NCI-H146 treated with DMSO at 0.1 percent for 48 hours (cell line): ENCODE data around the gene OR2AE1.

Experiments
- DNase-seq: peaks from one replicate; lab custom pipeline; 2025; ENCODE audit not compliant: unreplicated experiment; lab: John Stamatoyannopoulos, UW

Gene OR2AE1

GRCh38 chr7:99860281-99861127, 16.3 kb downstream of the OR2AE1 start:
- no peak for DNase-seq

- no peak for DNase-seq
Observed at GRCh38 chr7:99855236-99855635, 21.6 kb downstream of the OR2AE1 start.

DNA sequence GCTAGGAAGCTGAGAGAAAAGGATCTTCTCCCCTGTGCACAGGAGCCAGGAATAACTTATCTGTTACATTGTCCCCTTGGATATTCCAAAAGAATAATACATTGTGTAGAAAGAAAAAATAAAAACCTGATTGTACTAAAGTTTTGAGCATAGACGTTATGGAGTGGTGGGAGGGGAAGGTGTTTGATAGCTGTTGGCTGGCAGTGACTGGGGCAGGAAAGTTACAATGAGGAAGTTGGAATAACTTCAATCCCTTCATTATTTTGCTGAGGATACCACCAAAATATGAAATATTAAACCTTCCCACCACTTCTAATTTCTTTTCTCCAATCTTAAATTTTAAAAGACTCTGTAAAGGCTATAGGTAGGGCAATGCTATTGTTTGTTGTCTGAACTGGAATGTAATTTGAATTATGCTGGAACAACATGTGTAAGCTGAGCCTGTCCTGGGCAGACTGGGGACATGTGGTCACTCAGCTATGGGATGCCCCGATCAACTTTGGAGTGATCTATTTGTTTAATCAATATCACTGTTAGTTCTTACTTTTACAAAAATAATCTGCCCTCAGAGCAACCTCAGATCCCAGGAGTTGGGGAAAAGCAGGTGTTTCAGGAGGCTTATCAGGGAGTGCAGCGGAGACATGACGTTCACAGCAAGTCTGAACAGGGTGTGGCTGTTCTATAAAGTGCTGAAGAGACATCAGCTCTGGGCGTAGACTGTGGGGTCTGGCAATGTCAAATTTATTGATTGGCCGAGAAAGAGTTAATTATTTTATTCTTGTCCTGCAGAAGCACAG, 28.2 kb downstream of the OR2AE1 start:
- DNase-seq, result no peak

DNA sequence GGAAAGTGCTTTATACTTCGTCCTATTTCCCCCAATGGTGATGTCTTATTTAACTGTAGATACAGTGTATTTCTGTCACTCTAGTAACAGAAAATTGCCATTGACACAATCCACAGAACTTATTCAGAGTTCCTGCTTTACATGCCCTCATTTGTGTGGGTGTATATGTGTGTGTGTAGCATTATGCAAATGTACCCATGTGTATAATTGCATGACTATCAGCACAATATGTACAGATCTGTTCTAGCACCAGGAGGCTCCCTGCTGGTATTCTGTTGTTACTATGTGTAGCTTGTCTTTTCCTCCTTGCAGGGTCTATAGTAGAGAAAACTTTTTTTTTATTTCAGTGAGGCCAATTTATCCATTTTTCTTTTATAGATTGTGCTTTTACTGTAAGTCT, 32.5 kb downstream of the OR2AE1 start:
- no peak for DNase-seq

- no peak for DNase-seq
Observed at GRCh38 chr7:99843808-99844207, 33.0 kb downstream of the OR2AE1 start.

DNA sequence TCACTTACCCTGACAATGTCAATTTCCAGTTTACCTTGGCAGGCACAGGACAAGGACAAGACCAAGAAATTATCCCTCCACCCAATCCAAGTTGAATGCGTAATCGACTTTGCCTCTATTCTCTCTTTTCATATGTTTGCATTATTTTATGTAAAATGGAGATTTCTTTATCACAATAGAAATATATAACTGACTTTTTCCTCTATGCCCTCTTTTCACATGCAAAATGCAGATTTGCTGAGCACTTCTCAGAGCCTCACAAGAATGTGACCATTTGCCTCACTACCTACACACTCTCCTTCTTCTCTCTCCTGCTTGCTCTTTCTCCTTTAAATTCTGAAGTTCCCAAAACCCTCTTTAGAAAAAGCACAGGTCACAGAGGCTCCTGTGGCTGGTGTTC, 33.9 kb downstream of the OR2AE1 start:
- no peak for DNase-seq

GRCh38 chr7:99840136-99840869, 36.5 kb downstream of the OR2AE1 start:
- DNase-seq, result peak; percentile 68

DNA sequence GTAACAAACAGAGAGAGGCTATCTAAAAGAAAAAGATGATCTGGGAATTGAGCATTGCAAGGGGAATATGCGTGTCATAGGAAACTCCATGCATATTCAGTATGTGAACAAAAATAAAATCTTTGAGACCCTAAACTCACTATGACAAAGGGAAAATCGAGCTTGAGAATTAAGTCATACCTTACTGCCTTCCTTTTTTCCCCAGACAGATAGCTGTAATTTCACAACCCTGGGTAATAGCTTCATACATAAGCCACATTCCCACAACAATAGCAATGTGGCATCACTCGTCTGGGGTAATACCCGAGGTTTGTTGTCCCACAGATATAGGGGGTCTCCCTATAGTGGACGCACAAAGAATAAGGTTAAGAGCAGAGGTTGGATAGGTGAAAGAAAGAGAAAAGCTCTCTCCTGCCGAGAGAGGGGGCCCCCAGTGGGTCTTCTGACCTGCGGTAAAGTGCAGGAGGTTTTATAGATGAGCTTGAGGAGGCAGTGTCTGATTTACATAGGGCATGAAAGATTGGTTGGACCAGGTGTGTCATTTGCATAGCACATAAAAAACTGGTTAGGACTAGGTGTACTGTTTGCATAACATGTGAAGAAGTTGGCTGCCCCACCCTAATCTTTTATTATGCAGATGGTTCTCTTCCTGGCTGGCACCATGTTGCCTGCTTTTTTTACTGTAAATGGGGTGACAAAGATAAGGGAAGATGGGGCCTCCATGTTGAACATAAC, 37.4 kb downstream of the OR2AE1 start:
- peak; percentile 96 for DNase-seq

GRCh38 chr7:99837649-99838361, 39.0 kb downstream of the OR2AE1 start:
- no peak for DNase-seq

GRCh38 chr7:99835189-99835588, 41.6 kb downstream of the OR2AE1 start:
- DNase-seq, result no peak

DNA sequence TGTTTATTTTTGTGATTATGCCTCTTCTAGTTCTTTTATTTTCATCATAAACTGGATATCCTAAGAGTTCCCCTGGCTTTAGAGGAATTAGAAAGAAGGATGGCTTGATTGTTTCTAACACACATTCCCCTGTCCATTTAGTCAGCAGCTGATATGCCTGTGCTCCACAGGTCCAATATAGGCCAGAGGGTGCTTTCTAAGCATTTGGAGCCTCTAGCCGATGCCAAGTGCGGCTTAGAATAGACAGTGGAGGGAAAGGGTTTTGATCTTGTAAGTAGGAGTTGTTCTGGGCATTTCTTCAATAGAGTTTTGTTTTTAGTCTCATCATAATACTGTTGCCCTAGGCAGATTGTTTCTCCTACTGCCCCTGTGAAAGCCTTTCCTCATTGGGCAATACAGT, 42.5 kb downstream of the OR2AE1 start:
- no peak for DNase-seq

GRCh38 chr7:99833289-99833877, 43.5 kb downstream of the OR2AE1 start:
- DNase-seq, result no peak

DNA sequence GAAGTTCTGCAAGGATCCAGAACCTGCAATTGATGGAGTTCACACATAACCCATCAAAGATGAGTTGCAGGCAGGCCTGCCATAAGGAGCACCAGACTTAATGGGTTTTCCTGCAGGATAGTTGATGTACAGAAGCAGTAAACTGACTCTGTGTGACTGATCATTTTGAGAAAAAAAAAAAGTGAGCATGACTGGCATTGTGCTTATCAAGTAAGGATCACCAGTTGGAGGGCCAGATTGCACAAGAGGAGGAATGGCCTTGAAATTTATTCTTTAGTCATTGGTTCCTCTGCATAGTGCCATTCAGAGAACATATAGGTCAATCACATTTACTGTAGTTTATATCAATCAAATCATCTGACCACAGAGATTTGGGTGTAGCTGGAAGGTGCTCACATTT, 45.2 kb downstream of the OR2AE1 start:
- DNase-seq, result no peak

DNA sequence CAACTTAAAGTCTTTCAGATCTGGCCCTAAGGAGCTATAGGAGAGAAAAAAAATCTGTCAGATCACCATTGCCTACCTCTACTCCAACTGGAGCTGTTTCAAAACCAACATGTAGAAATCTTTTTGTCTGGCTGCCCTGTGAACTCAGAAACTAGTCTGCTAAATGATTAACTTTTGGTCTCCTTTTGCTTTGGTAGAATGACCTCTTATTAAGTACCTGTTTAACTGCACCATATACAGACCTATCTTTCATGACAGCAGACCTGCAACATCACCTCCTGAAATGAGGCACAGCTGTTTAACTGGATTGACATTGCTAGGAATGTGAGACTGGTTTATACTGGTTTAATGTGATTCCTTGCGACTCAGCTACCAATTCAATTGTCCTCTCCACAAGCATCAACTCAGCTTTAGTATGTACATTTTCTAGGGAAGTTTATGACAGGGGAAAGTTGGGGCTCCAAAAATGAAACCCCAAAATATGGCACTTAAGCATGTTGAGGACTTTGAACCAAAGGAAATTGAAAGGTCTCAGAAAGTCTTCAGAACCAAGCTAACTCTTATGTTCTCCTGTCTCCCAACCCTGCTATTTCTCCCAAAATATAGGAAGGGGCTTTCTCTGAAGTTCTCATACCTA, 47.2 kb downstream of the OR2AE1 start:
- no peak for DNase-seq

- no peak for DNase-seq
Observed at GRCh38 chr7:99828811-99829210, 48.0 kb downstream of the OR2AE1 start.

GRCh38 chr7:99827040-99827778, 49.6 kb downstream of the OR2AE1 start:
- DNase-seq, result no peak
